NCI-H446 treated with DMSO at 0.1 percent for 48 hours (cell line): ENCODE results near the gene HACL1.
"Not testable (repeated sequence)": the region's sequence is repeated elsewhere in the genome, so short reads cannot be mapped to it uniquely, and the experiment has no call there.

Experiments used
- DNase-seq: peaks from one replicate; lab custom pipeline; 2025; lab: John Stamatoyannopoulos, UW

The HACL1 gene

DNA sequence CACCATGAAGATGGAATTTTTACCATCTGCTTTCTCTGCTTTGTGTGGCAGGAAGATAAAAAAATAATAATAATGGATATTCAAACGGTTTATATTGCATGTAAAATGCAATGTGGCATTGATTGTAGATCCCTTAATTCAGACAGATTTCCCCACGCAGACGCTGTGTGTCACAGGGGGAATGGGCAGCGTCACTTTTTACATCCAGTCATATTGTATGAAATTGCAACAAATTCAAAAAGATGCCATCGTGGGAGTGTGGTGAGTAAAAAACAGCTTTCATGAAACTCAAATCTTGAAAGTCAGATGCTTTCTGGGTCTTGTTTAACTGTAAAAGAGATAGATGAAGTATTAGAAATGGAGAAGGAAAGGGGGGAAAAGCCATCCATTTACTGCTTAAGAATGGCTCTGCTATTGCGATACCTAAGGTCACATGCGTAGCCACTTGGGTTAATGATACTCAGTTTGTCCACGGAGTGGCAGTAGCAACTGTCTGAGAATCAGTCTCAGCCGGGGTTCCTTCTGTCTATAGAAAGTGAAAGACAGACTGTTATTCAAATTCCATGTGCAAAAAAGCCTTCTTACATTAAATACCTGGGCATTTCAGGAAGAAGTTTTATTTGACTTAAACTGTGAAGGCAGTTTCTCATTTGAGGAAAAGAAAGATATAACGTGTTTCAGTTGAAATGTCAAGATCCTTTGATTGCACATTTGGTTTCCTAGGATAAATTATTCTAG, 28.7 kb upstream of the HACL1 start:
- no peak for DNase-seq

DNA sequence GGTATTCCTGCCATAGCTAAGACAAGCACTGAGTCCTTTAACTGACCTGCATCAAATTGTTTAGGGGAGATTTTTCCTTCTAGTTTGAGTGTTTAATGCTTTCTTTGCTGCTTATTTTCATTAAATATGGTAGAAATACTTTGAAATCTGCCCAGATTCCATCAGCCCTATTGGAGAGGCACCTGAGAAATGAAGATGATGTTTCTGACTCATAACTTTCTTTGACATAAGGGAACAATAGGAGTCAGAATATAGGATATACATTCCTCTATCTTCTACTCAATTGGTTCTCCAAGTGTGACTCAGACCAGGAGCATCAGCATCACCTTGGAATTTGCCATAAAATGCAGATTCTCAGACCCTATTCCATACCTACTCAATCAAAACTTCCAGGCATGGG, 27.6 kb upstream of the HACL1 start:
- no peak for DNase-seq

DNA sequence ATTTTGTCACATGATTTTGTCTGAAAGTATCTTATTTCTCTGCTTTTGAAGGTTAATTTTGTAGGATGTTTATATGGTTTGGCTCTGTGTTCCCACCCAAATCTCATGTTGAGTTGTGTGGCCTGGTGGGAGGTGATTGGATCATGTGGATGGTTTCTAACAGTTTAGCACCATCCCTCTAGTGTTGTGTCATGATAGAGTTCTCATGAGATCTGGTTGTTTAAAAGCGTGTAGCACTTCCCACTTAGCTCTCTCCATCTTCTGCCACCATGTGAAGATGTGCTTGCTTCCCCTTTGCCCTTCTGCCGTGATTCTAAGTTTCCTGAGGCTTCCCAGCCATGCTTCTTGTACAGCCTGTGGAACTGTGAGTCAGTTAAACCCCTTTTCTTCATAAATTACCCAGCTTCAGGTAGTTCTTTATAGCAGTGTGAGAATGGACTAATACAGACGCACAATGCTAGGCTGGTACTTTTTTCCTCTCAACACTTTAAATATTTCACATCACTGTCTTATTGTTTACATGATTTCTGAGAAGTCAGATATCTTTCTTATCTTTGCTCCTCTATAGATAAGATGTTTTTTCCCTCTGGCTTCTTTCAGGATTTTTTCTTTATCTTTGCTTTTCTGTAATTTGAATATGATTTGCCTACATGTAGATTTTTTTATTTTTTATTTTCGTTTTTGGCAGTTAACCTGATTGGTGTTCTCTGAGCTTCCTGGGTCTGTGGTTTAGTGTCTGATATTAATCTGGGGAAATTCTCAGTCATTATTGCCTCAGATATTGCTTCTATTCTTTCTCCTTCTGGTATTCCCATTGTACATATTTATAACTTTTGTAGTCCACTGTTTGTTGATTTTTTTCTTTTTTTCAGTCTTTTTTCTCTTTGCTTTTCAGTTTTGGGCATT, 22.4 kb upstream of the HACL1 start:
- no peak for DNase-seq

DNA sequence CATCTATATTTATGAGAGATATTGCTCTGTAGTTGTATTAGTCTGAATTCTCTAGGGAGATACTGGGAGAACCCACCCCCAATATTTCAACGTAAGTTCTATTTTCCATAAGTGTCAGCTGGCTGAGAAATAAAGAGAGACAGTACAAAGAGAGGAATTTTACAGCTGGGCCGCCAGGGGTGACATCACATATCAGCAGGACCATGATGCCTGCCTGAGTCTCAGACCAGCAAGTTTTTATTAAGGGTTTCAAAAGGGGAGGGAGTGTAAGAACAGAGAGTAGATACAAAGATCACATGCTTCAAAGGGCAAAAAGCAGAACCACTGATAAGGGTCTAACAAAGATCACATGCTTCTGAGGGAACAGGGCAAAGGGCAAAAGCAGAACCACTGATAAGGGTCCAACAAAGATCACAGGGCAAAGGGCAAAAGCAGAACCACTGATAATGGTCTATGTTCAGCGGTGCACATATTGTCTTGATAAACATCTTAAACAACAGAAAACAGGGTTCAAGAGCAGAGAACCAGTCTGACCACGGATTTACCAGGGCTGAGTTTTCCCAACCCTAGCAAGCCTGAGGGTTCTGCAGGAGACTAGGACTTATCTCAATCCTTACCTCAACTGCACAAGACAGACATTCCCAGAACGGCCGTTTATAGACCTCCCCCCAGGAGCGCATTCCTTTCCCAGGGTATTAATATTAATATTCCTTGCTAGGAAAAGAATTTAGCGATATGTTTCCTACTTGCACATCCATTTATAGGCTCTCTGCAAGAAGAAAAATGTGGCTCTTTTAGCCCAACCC, 18.5 kb upstream of the HACL1 start:
- not testable (repeated sequence) for DNase-seq

DNA sequence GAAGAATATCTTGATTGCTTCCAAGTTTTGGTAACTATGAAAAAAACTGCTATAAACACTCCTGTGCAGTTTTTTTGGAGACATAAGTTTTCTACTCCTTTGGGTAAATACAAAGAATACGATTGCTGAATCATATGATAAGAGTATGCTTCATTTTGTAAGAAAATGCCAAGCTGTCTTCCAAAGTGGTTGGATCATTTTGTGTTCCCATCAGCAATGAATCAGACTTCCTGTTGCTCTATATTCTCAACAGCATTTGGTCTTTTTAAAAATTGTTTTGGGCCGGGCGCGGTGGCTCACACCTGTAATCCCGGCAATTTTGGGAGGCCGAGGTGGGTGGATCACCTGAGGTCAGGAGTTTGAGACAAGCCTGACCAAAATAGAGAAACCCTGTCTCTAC, 14.7 kb upstream of the HACL1 start:
- no peak for DNase-seq

DNA sequence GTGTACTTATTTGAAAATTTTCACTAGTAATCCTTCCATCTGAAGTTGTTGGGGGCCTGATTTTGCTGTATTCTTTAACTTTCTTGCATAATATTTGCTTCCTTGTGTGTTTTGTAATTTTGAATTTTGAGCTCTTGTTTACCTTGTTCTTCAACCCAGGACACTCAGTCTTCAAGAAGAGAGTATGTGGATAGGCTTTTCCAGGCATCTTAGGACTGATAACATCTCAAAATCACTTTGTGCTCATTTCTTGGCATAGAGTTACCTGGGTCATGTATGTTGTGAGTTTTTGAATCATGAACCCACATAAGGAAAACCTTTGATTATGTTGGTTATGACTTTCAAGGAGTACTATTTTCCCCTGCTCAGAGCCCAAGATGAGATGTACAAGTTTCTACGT, 13.6 kb upstream of the HACL1 start:
- DNase-seq = no peak

DNA sequence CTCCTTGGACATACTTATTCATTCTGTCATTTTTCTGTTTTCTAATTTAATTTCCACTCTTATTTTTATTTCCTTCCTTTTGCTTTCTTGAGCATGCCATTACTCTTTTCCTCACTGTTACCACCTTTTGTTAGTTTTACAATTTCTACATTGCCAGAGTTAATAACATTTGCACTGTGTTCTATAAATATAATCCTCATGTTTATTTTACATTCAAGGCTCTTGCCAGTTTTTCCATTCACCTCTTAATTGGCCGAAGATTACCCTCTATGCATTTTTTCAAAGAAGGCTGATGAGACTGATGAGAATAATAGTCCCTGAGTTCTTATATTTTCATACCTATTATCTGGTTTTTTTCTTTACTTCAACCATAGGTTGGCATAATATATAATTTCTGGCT, 10.6 kb upstream of the HACL1 start:
- DNase-seq = no peak

DNA sequence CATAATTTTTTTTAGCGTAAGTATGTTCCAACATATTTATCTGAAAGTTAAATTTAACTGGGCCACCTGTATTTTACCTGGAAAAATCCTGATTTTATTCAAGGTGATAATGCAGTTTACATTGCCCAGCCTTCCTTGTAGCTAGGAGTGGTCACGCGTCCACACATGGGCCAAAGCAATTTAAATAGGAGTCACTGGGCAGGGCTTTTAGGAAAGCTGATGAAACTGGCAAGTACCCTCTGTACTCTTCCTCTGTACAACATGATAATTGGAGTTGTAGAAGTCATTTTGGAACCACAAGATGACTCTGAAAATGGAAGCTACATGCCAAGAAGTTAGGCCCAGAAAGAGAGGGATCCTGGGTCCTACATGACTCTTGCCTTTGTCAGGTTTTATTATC, 9.6 kb upstream of the HACL1 start:
- DNase-seq = no peak

DNA sequence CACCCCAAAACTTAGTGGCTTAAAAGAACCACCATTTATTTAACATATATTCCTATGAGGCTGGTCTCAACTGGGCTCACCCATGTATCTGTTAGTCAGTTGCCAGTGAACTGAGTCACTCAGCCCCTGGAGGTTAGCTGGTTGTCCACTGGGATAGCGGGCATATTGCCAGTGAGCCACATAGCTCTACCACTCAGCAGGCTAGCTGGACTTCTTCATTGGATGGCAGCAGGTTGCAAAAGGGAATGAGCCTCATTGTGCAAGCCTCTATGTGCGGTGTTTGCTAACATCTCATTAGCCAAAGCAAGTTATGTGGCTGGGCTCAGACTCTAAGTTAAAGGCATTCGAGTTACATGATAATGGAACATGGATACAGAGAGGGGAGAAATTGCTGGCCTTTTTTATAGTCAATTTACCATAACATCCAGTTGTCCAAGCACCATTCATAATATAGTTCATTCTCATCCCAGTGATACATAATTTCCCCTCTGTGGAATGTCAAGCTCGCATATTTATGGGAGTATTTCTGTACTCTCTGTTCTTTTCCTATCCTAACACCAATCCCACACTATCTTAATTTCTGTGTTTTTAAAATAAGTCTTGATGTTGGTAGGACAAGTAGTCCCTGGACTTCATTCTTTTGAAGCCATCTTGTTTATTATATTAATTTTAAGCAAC, 8.9 kb upstream of the HACL1 start:
- DNase-seq = no peak

DNA sequence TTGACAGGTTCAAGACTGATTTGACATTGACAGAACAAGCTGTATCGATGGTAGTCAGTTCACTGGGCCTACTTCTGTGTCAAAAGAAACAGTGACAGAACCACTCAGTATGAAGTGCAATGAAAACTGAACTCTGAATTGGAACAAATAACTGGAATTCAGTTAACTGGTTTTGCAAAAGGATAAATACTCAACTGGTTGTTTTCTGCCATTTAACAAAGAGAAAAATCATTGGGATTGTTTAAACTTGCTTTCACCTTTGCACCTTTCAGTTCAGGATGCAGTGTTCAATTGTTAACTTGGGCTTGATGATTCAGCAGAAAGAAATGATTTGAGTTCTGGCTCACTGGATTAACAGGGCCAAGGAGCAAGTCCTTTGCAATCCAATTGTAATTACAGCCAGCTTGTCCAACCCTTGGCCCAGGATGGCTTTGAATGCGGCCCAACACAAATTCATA, 5.1 kb upstream of the HACL1 start:
- no peak for DNase-seq

DNA sequence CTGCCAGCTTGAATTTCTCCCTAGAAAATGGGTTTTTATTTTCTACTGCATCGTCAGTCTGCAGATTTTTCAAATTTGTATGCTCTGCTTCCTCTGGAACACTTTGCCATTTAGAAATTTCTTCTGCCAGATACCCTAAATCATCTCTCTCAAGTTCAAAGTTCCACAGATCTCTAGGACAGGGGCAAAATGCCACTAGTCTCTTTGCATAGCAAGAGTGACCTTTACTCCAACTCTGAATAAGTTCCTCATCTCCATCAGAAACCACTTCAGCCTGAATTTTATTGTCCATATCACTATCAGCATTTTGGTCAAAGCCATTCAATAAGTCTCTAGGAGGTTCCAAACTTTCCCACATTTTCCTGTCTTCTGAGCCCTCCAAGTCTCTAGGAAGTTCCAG, 3.2 kb upstream of the HACL1 start:
- not testable (repeated sequence) for DNase-seq

DNA sequence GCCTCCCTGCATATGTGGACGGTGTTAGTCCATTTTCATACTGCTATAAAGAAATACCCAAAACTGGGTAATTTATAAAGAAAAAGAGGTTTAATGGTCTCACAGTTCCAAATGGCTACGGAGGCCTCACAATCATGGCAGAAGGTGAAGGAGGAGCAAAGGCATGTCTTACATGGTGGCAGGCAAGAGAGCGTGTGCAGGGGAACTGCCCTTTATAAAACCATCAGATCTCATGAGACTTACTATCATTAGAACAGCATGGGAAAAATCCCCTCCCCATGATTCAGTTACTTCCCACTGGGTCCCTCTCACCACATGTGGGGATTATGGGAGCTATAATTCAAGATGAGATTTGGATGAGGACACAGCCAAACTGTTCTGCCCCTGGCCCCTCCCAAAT, 1.4 kb upstream of the HACL1 start:
- not testable (repeated sequence) for DNase-seq

DNA sequence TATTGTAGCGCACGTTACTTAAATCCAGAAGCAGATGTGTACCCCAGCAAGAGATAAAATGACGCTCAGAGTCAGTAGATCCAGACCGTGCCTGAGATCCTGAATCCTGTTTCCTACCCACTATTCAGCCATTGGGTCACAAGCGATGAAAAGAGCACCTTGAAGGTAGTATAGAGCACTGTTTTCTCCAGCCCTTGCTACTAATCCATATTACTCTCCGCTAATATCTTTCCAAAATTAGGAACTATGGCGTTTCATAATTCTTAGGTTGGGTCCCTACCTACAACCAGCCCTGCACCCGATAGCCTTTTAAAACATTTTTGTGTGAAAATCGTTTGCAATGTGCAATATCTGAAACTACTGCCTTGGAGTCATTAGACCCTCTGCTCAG, 772 bp upstream of the HACL1 start:
- DNase-seq = no peak

DNA sequence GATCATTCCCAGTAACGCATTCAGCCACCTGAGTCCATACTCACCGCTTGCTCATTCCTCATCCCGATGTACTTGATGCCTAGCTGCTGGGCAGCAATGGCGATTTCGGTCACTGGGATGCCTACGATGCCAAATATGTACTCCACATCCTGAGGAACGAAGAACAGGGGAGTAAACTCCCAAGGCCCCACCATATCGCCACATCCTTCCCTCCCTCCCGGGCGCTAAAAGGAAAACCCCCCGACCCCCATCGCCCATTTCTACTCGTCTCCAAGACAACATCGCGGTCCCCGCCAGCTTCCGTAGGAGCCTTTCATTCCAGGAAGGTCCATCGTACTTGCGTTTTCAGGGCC, 347 bp downstream of the HACL1 start:
- DNase-seq = no peak

DNA sequence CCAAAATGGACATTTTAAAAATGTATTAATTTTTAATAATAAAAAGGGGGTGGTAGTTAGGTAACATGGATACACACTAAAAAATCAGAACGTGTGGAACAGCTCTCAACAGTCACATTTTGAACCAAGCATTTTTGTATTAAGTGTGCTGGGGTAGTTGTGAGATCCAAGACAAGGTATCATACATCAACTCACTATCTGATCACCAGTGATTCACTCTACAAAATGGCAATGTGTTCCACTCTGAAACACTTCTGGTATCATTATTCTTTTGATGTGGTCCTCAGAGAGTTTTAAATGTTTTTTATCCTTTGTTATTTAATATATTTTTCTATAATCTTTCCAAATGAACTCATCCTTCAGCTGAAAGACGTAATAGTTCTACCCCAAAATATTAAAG, 5.4 kb downstream of the HACL1 start:
- DNase-seq = no peak

DNA sequence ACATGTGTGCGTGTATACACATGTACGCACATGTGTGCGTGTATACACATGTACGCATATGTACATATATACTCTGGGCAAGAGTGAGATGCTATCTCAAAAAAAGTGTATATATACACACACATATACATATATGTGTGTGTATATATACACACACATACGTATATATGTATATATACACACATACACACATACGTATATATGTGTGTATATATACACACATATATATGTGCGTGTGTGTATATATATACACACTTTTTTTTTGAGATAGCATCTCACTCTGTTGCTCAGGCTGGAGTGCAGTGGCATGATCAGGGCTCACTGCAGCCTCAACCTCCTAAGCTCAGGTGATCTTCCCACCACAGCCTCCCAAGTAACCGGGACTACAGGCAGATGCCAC, 8.4 kb downstream of the HACL1 start:
- DNase-seq = no peak

DNA sequence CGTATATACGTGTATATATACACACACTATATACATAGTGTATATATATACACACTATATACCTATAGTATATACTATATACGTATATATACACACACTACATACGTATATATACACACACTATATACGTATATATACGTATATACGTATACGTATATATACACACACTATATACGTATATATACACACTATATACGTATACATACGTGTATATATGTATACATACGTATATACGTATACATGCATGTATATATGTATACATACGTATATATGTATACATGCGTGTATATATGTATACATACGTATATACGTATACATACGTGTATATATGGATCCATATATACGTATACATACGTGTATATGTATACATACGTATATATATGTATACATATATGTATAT, 9.4 kb downstream of the HACL1 start:
- no peak for DNase-seq

DNA sequence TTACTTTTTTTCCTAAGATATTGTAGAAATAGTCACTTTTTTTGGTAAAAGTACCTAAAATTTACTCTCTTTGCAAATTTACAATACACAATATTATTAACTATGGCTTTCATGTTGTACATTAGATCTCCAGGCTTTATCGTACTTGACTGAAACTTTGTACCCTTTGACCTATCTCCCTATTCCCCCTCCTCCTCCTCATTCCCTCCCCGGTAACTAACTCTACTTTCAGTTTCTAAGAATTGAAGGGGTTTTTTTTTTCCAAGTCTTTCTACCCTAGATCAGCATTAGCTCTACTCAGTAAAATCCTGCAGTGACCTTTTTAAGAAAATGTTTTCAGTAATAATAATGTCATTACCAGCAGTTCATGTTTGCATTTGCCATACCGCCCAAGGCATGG, 10.1 kb downstream of the HACL1 start:
- no peak for DNase-seq

DNA sequence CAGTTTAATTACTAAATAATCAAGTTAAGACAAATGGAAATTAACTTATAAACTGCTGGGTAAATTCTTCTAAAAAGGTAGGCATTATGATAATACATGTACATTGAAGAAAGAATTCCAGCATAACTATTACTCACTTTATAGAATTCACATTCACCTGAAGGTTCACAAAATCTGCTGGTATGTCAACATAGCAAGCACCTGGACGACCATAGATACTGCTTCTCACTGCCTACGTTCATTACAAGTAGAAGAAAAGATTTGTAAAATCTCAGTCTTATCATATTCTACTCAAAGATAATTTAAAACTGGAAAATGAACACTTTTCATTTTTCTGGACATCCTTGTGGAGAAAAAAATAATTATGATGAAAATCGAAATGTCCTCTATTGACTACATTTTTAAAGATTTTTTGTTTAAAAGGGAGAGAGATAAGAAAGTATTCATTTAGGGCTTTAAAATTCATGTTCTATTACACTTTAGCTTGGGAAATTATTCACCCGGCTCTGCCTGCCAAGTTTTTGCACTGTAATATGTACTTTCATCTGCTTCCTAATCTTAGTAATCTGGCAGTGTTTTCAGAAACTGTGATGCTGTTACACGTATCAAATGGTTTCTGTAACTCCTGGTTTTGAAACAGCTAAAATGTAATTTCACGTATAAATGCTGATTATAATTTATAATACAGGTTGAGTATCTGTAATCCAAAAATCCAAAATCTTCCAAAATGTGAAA, 16.1 kb downstream of the HACL1 start:
- no peak for DNase-seq

DNA sequence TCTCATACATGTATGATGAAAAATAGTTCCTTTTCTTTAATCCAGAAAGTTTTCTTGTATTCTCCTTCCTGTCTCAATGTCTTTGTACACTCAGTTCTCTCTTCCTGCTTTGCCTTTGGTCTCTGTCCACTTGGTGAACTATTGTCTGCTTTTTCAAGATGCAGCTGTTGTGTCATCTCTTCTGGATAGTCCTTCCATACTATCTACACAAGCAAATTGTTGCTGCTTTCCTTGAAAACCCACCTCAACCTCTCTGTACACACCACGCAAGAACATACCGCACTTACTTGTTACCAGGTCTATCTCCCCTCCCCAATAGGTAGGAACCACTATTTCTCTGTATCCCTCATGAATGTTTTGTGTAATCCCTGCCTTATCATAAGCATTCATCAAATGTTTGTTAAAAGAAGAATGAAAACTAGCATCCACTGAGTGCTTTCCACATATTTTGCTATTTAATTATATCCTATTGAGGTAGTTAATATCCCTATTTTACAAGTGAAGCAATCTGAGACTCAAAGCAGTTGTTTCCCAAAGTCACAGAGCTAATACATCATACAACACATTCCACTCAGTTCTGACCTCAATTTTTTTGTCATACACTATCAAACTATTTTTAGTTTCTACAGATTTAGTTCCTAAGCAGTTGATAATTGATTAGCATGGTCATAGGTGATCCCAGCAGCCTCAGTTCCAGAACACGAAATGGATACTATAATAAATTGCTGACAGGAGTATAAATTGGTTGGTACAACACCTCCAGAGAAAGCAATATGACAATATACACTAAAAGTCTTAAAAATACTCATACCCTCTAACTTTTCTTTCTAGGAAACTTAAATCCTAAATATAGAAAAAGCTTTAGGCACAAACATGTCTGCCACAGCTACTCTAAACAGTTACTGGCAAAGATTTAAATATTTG, 19.6 kb downstream of the HACL1 start:
- no peak for DNase-seq
